ENCODE results near the gene PARM1. TPM values are rescaled to one million over a fixed set of nuclear protein-coding genes. Genes with fewer than 3 reads are reported as not detected.

PARM1 gene
- total RNA-seq, 1 donor from 2014 or later: 116 TPM

- Histone ChIP-seq H3K27me3 (no peaks in the 10 kb centered on the region), H3K4me1 (peaks cover 0 to 11% of the 10 kb centered on the region in 2 donors), H3K36me3 (no peaks in the 10 kb centered on the region), H3K4me3 (no peak overlapping the region), H3K9me3 (no peaks in the 10 kb centered on the region), H3K27ac (peak overlapping the region in 1 of 2 donors; percentile 64)
- no peak for DNase-seq (ENCODE audit: low spot score in 2 of 2)
- TF ChIP-seq CTCF (IDR thresholded peaks at IDR 0.05): no peak
- intact Hi-C loops (cut with DNase I): no loop called here
Observed at GRCh38 chr4:74942251-74942917, 9.5 kb downstream of the PARM1 start.

GRCh38 chr4:74942918-74943253 lies 10.0 kb downstream of the PARM1 start:
- peaks cover 0 to 13% of the 10 kb centered on the region in 2 donors for H3K4me1 ChIP-seq
- no peaks in the 10 kb centered on the region for H3K27me3 ChIP-seq
- no peaks in the 10 kb centered on the region for H3K9me3 ChIP-seq
- no peaks in the 10 kb centered on the region for H3K36me3 ChIP-seq
- peak overlapping the region in 1 of 2 donors; percentile 64 for H3K27ac ChIP-seq
- intact Hi-C loops (cut with DNase I): no loop called here
- no peak for TF ChIP-seq CTCF (IDR thresholded peaks at IDR 0.05)
- H3K4me3 ChIP-seq: no peak overlapping the region
- DNase-seq (ENCODE audit: low spot score in 2 of 2): no peak

- Histone ChIP-seq H3K27me3 (no peaks in the 10 kb centered on the region), H3K9me3 (no peaks in the 10 kb centered on the region), H3K4me1 (peaks cover 0 to 9% of the 10 kb centered on the region in 2 donors), H3K4me3 (no peak overlapping the region), H3K36me3 (no peaks in the 10 kb centered on the region), H3K27ac (no peak overlapping the region)
- no peak for TF ChIP-seq CTCF (IDR thresholded peaks at IDR 0.05)
- intact Hi-C loops (cut with DNase I): no loop called here
- no peak for DNase-seq (ENCODE audit: low spot score in 2 of 2)
Observed at GRCh38 chr4:74944354-74944793, 11.5 kb downstream of the PARM1 start.

- Histone ChIP-seq H3K4me1 (peaks cover 0 to 9% of the 10 kb centered on the region in 2 donors), H3K27ac (no peak overlapping the region), H3K36me3 (no peaks in the 10 kb centered on the region), H3K27me3 (no peaks in the 10 kb centered on the region), H3K9me3 (no peaks in the 10 kb centered on the region), H3K4me3 (no peak overlapping the region)
- DNase-seq (ENCODE audit: low spot score in 2 of 2): no peak
- intact Hi-C loops (cut with DNase I): no loop called here
- no peak for TF ChIP-seq CTCF (IDR thresholded peaks at IDR 0.05)
Observed at GRCh38 chr4:74946196-74946595, 13.3 kb downstream of the PARM1 start.

GRCh38 chr4:74947798-74948197 lies 14.9 kb downstream of the PARM1 start:
- Histone ChIP-seq H3K27me3 (no peaks in the 10 kb centered on the region), H3K36me3 (no peaks in the 10 kb centered on the region), H3K9me3 (no peaks in the 10 kb centered on the region), H3K4me3 (no peak overlapping the region), H3K27ac (no peak overlapping the region), H3K4me1 (peaks cover 0 to 9% of the 10 kb centered on the region in 2 donors)
- intact Hi-C loops (cut with DNase I): no loop called here
- DNase-seq (ENCODE audit: low spot score in 2 of 2): no peak
- TF ChIP-seq CTCF (IDR thresholded peaks at IDR 0.05): no peak

GRCh38 chr4:74948236-74948635 lies 15.3 kb downstream of the PARM1 start:
- H3K27me3 ChIP-seq: no peaks in the 10 kb centered on the region
- DNase-seq (ENCODE audit: low spot score in 2 of 2): no peak
- H3K4me3 ChIP-seq: no peak overlapping the region
- no peaks in the 10 kb centered on the region for H3K9me3 ChIP-seq
- H3K36me3 ChIP-seq: no peaks in the 10 kb centered on the region
- H3K27ac ChIP-seq: no peak overlapping the region
- intact Hi-C loops (cut with DNase I): no loop called here
- TF ChIP-seq CTCF (IDR thresholded peaks at IDR 0.05): no peak
- H3K4me1 ChIP-seq: peaks cover 0 to 5% of the 10 kb centered on the region in 2 donors
